HepG2 (cell line): ENCODE results near the gene NEIL1. TPM values are rescaled to one million over a fixed set of nuclear protein-coding genes. Genes with fewer than 3 reads are reported as not detected.
A peak's percentile ranks its signal among the peaks of the same experiment; 100 is the strongest.

Source experiments
- KDM5A ChIP-seq: fragments of 200-600 bp; sonication (generic); IDR thresholded peaks from 2 replicates; pipeline ENCODE4 v1.7.0; 2018; ENCODE audit warnings: antibody characterized with exemption, mild to moderate bottlenecking, low read length, borderline replicate concordance
- MAFK ChIP-seq, 2 experiments: IDR thresholded peaks in 1 of 2; conservative IDR thresholded peaks in 1 of 2; 2 replicates each; pipeline ENCODE4 v1.6.1; 2011; ENCODE audit warnings: improper control_type of control experiment in 2 of 2, low read length in 2 of 2
- MIER2 ChIP-seq: IDR thresholded peaks from 2 replicates; pipeline ENCODE4 v1.6.1; 2016; ENCODE audit warnings: missing biosample characterization, missing genetic modification reagents
- TCF12 ChIP-seq, 2 experiments: fragments of 450-650 bp in 1 of 2; sonication (generic) in 1 of 2; formaldehyde crosslinking in 1 of 2; IDR thresholded peaks; 2 replicates each; pipeline versions ENCODE4 v1.6.1 to v1.8.0; 2017 to 2022; ENCODE audit warnings: antibody characterized with exemption in 1 of 2, mild to moderate bottlenecking in 1 of 2, missing genetic modification reagents in 1 of 2, moderate library complexity in 1 of 2
- ZBTB7A ChIP-seq: sonication (generic); formaldehyde crosslinking; IDR thresholded peaks from 2 replicates; pipeline ENCODE4 v1.8.0; 2022; ENCODE audit warnings: mild to moderate bottlenecking, missing genetic modification reagents
- ZMYM3 ChIP-seq: sonication (generic); formaldehyde crosslinking; IDR thresholded peaks from 2 replicates; pipeline ENCODE4 v1.5.1; 2020; ENCODE audit warnings: mild to moderate bottlenecking, missing genetic modification reagents
- ZNF280D ChIP-seq: sonication (generic); formaldehyde crosslinking; IDR thresholded peaks from 2 replicates; pipeline ENCODE4 v1.5.1; 2020; ENCODE audit warnings: mild to moderate bottlenecking, missing genetic modification reagents
- ZNF468 ChIP-seq: sonication (generic); formaldehyde crosslinking; IDR thresholded peaks from 2 replicates; pipeline ENCODE4 v1.8.0; 2022; ENCODE audit warnings: mild to moderate bottlenecking, moderate library complexity, missing genetic modification reagents
- ZNF552 ChIP-seq: sonication (generic); formaldehyde crosslinking; IDR thresholded peaks from 2 replicates; pipeline ENCODE4 v1.9.0; 2022; ENCODE audit warnings: missing genetic modification reagents, mild to moderate bottlenecking, borderline replicate concordance
- ZZZ3 ChIP-seq: sonication (generic); formaldehyde crosslinking; IDR thresholded peaks from 2 replicates; pipeline ENCODE4 v1.4.0; 2020; ENCODE audit warnings: missing genetic modification reagents, mild to moderate bottlenecking, borderline replicate concordance
- polyA plus RNA-seq, 8 experiments: library from polyadenylated mRNA; depleted of rRNA in 3 of 8; stranded (reverse) in 7 of 8; unstranded in 1 of 8; fragments of >200 nt; fragmentation: Illumina TruSeq in 4 of 8; extraction: Trizol in 4 of 8; gene quantifications; 2 replicates each; pipeline versions ENCODE4 v1.2.1 to v1.2.3, GENCODE V29; 2011 to 2016; ENCODE audit warnings: low read depth in 4 of 8, missing spikeins in 1 of 8, mixed read lengths in 1 of 8; ENCODE audit not compliant: insufficient read depth in 1 of 8
- total RNA-seq, 5 experiments: library from RNA; depleted of rRNA; stranded (reverse); fragments of >200 nt; fragmentation: Illumina TruSeq; extraction: Trizol; gene quantifications; 2 replicates each; pipeline ENCODE4 v1.2.3, GENCODE V29; 2016; ENCODE audit warnings: low read depth in 1 of 5
- TF ChIP-seq, protein P1 (sequence below): sonication (generic); formaldehyde crosslinking; IDR thresholded peaks from 2 replicates; pipeline ENCODE4 v1.5.0; 2020; ENCODE audit warnings: missing genetic modification reagents
- TF ChIP-seq, protein P2 (sequence below), 2 experiments: sonication (generic) in 1 of 2; formaldehyde crosslinking in 1 of 2; IDR thresholded peaks; 2 replicates each; pipeline versions ENCODE4 v1.6.1 to v1.9.0; 2014 to 2022; ENCODE audit warnings: antibody characterized with exemption in 1 of 2, borderline replicate concordance in 1 of 2, inconsistent platforms in 1 of 2, low read depth in 1 of 2, missing genetic modification reagents in 1 of 2
- TF ChIP-seq, protein P3 (sequence below): sonication (generic); formaldehyde crosslinking; IDR thresholded peaks from 2 replicates; pipeline ENCODE4 v1.4.0; 2020; ENCODE audit warnings: missing genetic modification reagents

The NEIL1 gene
- total and polyA plus RNA-seq, 2 of the 13 experiments (the other 11 are each of a cell fraction or from before 2014, with no cell fraction given), result 10.4 to 15.5 TPM

- no peak for TF ChIP-seq TCF12 (IDR thresholded peaks at IDR 0.05)
- TF ChIP-seq TCF12 (CRISPR knock-in tag; IDR thresholded peaks at IDR 0.05), result no peak
- TF ChIP-seq ZBTB7A (CRISPR knock-in tag), result peak; percentile 73; the same call in 1 of the 2 replicates
- TF ChIP-seq, protein P1, sequence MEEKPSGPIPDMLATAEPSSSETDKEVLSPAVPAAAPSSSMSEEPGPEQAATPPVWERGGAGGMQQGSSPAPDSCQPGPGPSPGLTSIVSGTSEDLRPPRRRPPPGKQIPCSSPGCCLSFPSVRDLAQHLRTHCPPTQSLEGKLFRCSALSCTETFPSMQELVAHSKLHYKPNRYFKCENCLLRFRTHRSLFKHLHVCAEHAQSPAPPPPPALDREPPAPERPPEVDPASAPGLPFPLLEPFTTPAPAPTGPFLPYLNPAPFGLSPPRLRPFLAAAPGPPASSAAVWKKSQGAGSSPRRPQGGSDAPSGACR, result peak; percentile 78; the same call in 1 of the 2 replicates
- no peak for TF ChIP-seq ZNF280D
- TF ChIP-seq, protein P2, sequence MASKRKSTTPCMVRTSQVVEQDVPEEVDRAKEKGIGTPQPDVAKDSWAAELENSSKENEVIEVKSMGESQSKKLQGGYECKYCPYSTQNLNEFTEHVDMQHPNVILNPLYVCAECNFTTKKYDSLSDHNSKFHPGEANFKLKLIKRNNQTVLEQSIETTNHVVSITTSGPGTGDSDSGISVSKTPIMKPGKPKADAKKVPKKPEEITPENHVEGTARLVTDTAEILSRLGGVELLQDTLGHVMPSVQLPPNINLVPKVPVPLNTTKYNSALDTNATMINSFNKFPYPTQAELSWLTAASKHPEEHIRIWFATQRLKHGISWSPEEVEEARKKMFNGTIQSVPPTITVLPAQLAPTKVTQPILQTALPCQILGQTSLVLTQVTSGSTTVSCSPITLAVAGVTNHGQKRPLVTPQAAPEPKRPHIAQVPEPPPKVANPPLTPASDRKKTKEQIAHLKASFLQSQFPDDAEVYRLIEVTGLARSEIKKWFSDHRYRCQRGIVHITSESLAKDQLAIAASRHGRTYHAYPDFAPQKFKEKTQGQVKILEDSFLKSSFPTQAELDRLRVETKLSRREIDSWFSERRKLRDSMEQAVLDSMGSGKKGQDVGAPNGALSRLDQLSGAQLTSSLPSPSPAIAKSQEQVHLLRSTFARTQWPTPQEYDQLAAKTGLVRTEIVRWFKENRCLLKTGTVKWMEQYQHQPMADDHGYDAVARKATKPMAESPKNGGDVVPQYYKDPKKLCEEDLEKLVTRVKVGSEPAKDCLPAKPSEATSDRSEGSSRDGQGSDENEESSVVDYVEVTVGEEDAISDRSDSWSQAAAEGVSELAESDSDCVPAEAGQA (IDR thresholded peaks at IDR 0.05; ENCODE audit: low read depth), result no peak
- TF ChIP-seq, protein P2 (CRISPR knock-in tag; IDR thresholded peaks at IDR 0.05; ENCODE audit: borderline replicate concordance), result no peak
- TF ChIP-seq MAFK (conservative IDR thresholded peaks at IDR 0.05 in 1 of 2, IDR thresholded peaks at IDR 0.05 in 1 of 2; ENCODE audit: low read length in 2 of 2), result no peak
- TF ChIP-seq ZNF468 (CRISPR knock-in tag), result 0 out of 2 replicates have a peak, but pooled peaks have one; percentile 83
- TF ChIP-seq ZZZ3 (CRISPR knock-in tag), result no peak
- TF ChIP-seq, protein P3, sequence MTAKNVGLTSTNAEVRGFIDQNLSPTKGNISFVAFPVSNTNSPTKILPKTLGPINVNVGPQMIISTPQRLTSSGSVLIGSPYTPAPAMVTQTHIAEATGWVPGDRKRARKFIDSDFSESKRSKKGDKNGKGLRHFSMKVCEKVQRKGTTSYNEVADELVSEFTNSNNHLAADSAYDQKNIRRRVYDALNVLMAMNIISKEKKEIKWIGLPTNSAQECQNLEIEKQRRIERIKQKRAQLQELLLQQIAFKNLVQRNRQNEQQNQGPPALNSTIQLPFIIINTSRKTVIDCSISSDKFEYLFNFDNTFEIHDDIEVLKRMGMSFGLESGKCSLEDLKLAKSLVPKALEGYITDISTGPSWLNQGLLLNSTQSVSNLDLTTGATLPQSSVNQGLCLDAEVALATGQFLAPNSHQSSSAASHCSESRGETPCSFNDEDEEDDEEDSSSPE (CRISPR knock-in tag), result 0 out of 2 replicates have a peak, but pooled peaks have one; percentile 19
- TF ChIP-seq MIER2, result no peak
- TF ChIP-seq ZNF552, result no peak
- peak; percentile 41; the same call in 1 of the 2 replicates for TF ChIP-seq ZMYM3
- no peak for TF ChIP-seq KDM5A
Measured at GRCh38 chr15:75347222-75348033, 589 bp downstream of the NEIL1 start (continued).
